ENCODE results near the gene C16orf95.

GRCh38 chr16:87344931-87345631 lies 27.9 kb upstream of the C16orf95 start:
- TF ChIP-seq, protein P1, sequence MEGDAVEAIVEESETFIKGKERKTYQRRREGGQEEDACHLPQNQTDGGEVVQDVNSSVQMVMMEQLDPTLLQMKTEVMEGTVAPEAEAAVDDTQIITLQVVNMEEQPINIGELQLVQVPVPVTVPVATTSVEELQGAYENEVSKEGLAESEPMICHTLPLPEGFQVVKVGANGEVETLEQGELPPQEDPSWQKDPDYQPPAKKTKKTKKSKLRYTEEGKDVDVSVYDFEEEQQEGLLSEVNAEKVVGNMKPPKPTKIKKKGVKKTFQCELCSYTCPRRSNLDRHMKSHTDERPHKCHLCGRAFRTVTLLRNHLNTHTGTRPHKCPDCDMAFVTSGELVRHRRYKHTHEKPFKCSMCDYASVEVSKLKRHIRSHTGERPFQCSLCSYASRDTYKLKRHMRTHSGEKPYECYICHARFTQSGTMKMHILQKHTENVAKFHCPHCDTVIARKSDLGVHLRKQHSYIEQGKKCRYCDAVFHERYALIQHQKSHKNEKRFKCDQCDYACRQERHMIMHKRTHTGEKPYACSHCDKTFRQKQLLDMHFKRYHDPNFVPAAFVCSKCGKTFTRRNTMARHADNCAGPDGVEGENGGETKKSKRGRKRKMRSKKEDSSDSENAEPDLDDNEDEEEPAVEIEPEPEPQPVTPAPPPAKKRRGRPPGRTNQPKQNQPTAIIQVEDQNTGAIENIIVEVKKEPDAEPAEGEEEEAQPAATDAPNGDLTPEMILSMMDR (IDR thresholded peaks at IDR 0.05): no peak
- TF ChIP-seq POLR2A (IDR thresholded peaks at IDR 0.05): no peak
